ENCODE results near the gene PDGFA.

PDGFA gene

GRCh38 chr7:471191-471865, 48.3 kb downstream of the PDGFA start:
- no peak for DNase-seq

DNA sequence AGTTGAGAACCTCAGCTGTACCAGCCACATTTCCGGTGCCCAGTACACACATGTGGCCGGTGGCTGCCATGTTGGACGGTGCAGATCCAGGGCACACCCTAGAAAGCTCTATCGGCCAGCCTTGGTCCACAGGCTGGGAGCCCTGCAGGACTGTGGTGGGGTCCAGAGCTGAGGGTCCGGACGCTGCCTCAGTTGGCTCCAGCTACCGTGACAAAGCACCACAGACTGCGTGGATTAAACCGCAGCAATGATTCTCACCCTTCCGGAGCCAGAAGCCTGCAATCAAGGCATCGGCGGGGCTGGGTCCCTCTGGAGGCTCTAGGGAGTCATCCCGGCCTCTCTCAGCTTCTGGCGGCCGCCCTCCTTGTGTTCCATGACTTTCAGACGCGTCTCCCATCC, 50.1 kb downstream of the PDGFA start:
- DNase-seq, result no peak

- DNase-seq, result no peak
These were observed 50.7 kb downstream of the PDGFA start for GRCh38 chr7:468681-469562.

DNA sequence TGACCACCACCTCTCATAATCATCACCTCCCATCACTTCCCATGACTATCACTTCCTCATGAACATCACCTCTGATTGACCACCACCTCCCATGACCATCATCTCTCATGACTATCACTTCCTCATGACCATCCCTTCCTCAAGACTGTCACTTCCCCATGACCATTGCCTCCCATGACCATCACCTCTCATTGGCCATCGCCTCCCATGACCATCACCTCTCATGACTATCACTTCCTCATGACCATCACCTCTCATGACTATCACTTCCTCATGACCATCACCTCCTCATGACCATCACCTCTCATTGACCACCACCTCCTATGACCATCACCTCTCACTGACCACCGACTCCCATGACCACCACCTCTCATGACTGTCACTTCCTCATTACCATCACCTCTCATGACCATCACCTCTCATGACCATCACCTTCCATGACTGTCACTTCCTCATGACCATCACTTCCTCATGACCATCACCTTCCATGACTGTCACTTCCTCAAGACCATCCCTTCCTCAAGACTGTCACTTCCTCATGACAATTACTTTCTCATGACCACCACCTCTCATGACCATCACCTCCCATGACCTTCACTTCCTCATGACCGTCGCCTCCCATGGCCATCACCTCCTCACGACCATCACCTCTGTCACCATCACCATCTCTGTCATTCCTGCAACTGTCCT, 51.6 kb downstream of the PDGFA start:
- DNase-seq, result no peak

DNA sequence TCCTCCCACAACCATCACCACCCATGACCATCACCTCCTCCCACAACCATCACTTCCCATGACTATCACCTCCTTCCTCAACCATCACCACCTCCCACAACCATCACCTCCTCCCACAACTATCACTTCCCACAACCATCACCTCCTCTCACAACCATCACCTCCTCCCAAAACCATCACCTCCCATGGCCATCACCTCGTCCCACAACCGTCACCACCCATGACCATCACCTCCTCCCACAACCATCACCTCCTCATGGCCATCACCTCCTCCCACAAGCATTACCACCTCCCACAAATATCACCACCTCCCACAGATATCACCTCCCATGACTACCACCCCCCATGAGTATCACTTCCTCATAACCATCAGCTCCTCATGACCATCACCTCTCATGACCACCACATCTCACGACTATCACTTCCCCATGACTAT, 52.2 kb downstream of the PDGFA start:
- no peak for DNase-seq

GRCh38 chr7:466465-467191, 53.0 kb downstream of the PDGFA start:
- no peak for DNase-seq

DNA sequence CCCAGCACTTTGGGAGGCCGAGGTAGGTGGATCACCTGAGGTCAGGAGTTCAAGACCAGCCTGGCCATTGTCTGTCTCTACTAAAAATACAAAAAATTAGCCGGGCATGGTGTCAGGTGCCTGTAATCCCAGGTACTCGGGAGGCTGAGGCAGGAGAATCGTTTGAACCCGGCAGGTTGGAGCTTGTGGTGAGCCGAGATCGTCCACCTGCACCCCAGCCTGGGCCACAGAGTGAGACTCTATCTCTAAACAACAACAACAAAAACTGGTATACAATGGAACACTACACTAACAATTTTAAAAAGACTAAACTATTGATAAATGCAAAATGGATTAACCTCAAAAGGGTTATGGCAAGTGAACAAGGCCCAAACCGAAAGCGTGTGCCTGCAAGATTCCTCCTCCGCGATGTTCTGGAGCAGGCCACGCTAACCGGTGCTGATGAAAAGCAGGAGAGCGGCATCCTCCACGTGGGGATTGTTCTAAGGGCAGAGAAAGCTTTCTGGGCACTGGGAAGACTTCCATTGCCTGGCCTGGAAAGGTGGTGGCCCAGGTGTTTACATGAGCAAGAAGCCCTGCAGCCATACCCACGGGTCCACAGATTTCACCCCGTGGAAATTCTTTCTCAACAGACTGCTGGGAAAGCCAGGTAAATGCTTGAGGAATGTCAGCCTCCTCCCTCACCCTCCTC, 53.8 kb downstream of the PDGFA start:
- no peak for DNase-seq

DNA sequence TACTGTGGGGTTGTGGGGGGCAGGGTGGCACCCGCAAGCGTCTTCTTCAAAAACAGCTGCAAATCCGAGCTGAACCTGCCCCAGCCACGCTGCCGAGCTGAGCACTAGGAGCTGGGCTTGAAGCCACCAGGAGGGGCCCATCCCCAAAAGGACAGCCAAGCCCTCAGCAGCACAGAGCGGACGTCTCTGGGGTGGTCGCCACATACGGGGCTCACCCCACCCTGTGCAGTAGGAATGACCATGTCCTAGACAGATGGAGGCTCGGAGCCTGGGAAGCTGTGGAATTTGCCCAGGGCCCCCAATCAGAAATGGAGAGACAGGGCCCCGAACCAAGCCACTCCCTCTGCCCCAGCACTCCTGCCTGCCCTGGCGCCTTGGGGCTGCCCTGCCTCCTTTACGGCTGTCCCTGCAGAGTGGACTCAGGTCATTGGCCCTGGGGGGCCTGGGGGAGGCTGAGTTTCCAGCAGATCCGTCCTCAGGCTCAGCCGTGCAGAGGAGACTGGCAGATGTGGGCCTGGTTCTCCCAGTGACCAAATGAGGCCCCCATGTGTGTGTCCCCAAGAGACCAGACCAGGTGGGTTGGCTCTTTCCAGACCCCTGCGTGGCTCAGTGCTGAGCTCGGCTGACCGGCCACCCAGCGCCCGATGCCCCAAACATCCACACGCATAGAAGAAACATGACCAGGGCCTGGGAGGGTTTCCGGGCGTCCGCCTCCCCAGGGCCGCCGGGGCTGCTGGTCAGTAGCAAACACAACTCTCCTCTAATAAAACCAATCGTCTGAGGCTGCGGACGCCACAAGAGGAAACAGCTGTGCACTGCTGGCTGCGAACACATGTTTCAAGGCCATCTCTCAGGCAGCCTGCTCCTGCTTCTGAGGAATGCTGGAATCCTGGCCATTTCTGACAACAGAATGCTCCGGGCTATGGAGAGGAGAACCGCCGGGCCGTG, 54.9 kb downstream of the PDGFA start:
- no peak for DNase-seq

DNA sequence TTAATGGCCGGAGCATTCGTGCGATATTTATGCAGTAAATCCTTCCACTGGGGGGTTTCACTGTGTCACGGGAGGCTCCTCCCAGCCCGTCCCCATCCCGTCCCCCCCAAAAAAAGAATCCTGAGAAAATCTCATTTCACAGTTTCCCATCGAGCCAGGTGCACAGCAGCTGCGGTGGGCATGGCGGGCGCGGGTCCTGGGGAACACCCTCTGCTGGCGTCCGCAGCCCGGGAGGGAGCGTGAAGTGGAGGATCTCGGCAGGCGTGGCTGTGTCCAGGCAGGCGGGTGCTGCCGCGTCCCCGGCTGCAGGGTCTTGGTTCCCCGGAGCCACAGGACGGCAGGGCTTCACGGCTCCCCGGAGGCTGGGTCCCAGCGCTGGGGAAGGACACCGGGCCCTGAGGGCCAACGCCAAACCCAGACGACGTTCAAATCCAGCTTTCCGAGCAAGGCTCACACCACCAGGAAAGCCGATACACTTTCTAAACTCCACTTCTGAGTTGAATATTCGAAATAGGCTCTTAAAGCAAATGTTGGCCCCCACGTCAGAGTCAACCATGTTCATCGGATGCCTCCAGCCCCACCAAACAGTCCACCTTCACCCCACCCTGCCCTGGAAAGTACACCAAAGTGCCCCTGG, 55.7 kb downstream of the PDGFA start:
- DNase-seq, result no peak

DNA sequence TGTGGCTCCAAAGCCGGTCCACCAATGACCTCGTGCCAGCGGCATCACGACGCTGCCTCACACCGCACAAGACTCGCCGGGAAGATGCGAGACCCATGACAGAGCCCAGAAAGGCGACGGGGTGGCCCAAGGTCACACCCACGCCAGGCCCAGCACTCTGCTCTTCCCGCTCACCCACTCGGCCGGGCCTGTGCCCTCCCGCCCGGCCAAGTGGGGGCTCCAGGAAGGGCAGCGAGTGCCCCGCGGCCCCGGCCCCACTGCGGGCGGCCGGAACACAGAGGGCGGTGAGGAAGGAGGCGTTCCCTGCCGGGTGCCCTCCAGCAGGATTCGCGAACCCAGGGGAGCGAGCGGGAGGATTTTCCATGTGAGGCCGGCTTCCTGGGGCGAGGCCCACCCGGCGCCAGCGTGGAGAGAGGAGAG, 56.3 kb downstream of the PDGFA start:
- no peak for DNase-seq

DNA sequence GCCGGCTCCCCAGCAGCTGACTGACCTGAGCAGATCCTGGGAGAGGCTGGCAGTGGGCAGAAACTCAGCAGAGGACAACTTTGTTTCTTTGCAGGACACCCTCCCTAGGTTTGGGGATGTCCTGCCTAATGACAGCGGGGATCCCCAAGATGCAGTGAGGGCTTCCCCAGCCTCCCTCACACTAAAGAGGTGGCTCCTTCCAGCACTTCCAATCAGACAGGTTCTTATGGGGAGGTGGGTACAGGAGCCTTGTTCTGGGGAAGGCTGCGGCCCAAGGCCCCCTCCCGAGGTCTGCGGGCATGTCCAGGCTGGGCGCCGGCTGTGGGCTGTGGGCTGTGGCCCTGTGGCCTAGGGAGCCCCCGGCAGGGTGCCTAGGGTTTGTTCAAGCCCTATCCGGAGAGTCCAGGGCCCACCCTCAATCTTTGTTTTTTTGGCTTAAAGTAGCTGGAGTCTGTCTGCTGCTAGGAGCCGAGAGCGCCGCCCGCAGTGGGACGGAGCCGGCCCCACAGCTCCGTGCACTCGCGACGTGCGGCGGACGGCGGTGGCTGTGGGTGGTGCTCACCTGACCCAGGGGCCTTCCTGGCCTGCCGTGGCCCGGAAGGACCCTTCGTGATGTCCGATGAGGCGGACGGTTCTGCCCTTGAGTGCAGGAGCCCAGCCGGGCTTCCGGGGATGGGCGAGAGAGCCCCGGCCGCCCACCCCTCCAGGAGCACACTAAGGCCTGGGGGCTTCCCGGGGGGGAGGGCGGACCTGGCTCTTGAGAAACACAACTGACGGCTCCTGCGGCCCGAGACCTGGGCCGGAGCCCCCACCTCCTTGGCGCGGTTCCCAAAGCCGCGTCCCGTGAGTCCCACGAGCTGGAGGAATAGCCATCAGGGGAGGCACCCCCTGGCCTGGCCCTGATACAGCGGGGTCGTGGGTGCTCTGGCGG, 57.2 kb downstream of the PDGFA start:
- no peak for DNase-seq

- DNase-seq, result no peak
These were observed 58.0 kb downstream of the PDGFA start for GRCh38 chr7:461453-462172.

DNA sequence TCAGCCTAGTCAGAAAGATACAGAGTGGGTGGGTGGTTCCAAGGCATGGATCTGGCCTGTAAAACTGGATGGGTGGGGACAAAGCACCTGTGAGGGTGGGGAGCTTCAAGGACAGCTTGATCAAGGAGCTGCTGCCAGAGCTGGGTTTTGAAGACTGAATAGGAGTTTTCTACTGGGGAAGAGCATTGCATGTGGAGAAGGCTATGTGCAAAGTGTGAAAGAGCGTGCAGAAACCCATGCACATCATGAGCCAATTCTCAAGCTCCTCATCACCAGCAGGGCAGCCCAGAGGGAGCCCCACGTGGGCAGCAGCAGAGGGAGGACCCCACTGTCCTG, 58.6 kb downstream of the PDGFA start:
- DNase-seq, result no peak

GRCh38 chr7:460374-461116, 59.1 kb downstream of the PDGFA start:
- DNase-seq, result no peak

- no peak for DNase-seq
These were observed 59.9 kb downstream of the PDGFA start for GRCh38 chr7:459584-460373.

- DNase-seq, result no peak
These were observed 61.0 kb downstream of the PDGFA start for GRCh38 chr7:458511-459245.
